Activated naive CD4-positive, alpha-beta T cell treated with anti-CD3 and anti-CD28 coated beads, Interleukin-2, amount 50 U/mL, for 16 hours (primary cell): ENCODE data around the gene RNF25.

Experiments
- DNase-seq: peaks from one replicate; pipeline ENCODE4 v3.0.0-alpha.2; 2020

Gene RNF25

GRCh38 chr2:218679119-218679518 lies 7.3 kb upstream of the RNF25 start:
- no peak for DNase-seq

DNA sequence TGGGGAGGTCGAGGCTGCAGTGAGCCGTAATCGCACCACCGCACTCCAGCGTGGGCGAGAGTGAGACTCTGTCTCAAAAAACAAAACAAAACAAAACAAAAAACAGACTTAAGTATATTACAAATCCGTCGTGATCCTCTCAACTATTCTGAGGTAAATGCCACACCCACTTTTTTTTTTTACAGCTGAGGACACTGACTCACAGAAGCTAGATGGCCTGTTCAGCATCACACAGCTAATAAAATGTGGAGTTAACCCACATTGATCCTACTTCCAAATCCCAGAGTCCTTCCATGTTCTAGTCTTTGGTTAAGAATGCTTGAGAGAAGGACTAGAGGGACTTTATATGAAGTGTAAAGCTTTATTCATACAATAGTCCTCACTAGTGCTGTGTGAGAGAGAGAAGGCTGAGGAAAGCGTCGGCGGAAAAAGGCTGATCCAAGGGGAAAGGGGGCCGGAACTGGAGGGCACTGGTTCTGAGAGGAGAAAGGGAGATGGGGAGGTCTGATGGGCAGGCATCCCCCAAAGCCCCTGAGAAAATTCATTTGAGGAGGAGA lies 627 bp downstream of the RNF25 start:
- no peak for DNase-seq

DNA sequence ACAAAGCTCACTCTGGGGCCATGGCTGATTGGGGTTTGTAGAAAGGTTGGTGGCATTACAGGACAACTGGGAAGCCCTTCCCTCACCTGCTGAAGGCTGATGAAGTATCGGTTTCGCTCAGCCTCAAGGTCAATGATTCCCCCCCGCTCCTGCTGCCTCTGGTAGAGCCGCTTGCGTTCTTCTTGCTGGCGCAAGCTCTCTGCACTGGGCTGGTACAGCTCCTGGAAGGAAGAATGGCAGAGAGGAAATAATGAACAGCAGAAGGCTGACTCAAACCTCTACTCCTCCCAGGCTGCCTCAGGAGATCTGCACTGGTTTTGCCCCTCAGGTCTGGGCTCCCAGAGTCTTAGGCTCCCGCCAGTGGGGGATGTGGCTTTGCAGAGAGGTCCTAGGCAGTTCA lies 7.1 kb downstream of the RNF25 start:
- DNase-seq: no peak

- no peak for DNase-seq
Measured at GRCh38 chr2:218663901-218664300, 7.9 kb downstream of the RNF25 start.

- no peak for DNase-seq
Measured at GRCh38 chr2:218662827-218663226, 9.0 kb downstream of the RNF25 start.

GRCh38 chr2:218662377-218662776 lies 9.4 kb downstream of the RNF25 start:
- DNase-seq: no peak

- no peak for DNase-seq
Measured at GRCh38 chr2:218659988-218660358, 11.8 kb downstream of the RNF25 start.

DNA sequence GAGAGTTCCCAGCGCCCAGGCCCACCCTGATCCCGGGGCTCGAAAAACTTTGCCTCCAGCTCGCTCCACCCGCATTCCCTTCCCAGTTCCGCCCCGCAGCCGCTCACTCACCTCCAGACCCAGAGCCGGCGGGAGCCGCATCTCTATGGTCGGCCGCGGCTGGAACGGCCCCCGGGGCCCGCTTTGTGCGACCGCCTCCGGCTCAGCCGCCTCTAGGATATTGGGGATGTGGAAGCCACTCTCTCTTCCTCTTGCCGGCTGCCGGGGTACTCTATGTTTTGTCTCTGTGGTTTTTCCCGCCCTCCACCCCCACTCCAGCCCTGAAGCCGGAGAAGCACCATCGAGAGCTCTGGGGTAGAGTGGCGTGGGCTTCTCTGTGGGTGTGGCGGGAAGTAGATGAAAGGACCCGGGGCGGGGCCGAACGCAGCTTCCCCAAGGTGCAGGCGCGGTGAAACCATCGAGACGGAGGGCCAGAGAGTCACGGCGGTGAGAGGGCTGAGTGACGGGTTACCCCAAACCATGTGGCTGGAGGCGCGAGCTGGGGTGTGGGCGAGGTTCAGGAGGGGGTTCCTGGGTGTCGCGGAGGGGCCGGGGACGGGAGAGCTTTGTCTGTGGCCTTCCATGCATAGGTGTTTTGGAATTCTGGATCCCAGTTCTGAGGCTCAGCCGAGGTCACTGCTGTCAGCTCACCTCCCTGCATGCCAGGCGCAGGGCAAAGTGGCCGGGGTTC lies 12.4 kb downstream of the RNF25 start, which contains the start of the genes BCS1L and ZNF142:
TSS of gene BCS1L (plus strand) at position 426 of the 730 bp plus-strand sequence. CDS start 1,305 bp downstream, outside the sequence.
TSS of gene ZNF142 (minus strand) at position 366 of the 730 bp plus-strand sequence. CDS start 3,194 bp downstream, outside the sequence.
- peak; percentile 98 for DNase-seq

- peak; percentile 45 for DNase-seq
Measured at GRCh38 chr2:218658671-218659257, 13.0 kb downstream of the RNF25 start.

GRCh38 chr2:218655751-218656150 lies 16.1 kb downstream of the RNF25 start:
- DNase-seq: no peak

DNA sequence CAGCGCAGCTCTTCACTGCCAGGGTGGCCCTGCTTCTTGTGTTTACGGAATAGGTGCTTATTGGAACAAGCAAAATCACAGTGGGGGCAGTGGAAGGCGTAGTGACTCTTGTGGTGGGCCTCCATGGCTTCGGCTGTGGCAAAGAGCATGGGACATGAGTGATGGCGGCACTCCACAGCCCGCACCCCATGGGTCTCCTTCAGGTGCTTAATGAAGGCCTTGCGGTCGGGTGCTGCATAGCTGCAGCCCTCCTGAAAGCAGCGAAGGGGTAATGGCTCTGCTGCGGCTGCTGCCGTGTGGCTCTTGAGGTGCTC lies 23.1 kb downstream of the RNF25 start:
- no peak for DNase-seq

GRCh38 chr2:218648088-218648786 lies 23.6 kb downstream of the RNF25 start:
- peak; percentile 52 for DNase-seq

DNA sequence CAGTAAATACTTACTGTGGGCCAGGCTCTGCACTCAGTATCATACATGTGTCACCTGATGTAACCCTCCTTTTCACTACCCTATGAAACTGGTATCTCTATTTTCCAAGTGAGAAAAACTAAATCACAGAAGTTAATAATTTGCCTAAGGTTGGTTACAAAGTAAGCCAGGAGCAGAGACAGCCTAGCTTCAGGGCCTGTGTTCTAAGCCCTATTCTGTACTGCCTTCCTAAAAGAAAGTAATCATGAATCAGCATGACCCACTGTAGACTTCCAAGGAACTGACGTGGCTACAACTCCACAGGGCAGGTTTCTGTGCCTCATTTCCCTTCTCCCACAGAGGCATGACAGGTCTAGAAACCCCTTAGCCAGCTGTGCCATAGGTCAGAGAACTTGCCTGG lies 26.7 kb downstream of the RNF25 start:
- no peak for DNase-seq

DNA sequence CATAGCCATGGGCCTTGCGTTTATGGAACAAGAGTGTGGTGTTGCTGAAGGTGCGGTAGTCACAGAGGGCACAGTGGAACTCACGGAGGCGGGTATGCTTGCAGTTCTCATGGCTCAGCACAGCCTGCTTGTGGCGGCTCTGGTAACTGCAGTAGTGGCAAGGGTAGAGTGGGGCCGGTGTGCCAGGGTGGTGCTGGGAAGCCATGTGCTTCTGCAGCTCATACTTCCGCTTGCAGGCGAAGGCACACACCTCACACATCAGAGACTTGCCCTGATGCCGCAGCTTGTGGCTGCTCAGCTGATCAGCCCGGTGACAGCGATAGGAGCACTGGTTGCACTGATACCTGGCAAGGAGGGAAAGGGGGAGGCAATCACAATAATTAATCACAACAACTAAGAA lies 27.1 kb downstream of the RNF25 start:
- no peak for DNase-seq

DNA sequence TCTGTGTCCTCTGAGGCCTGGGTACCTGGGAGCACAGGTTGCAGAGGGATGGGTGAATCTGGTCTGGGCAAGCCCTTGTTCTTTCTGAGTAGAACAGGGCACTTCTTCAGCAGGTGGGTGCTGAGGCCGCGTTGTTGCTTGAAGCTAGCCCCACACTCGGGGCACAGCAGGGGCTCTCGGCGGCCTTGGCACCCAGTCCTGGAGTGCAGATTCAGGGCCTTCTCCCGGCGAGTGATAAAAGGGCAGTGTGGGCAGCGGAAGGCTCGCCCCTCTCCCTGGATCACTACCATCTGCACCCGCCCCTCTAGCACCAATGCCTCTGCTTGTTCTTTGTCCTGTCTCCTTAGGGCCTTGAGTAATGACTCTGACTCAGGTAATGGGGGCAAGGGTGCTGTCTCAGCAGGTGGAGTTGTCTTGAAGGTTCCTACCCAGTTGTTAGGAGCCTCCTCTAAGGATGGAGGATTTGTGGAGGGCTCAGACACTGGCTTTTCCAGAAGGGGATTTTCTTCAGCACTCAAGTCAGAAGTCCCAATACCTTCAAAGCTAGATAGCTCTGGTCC lies 28.0 kb downstream of the RNF25 start:
- no peak for DNase-seq

GRCh38 chr2:218642786-218643185 lies 29.0 kb downstream of the RNF25 start:
- DNase-seq: no peak

DNA sequence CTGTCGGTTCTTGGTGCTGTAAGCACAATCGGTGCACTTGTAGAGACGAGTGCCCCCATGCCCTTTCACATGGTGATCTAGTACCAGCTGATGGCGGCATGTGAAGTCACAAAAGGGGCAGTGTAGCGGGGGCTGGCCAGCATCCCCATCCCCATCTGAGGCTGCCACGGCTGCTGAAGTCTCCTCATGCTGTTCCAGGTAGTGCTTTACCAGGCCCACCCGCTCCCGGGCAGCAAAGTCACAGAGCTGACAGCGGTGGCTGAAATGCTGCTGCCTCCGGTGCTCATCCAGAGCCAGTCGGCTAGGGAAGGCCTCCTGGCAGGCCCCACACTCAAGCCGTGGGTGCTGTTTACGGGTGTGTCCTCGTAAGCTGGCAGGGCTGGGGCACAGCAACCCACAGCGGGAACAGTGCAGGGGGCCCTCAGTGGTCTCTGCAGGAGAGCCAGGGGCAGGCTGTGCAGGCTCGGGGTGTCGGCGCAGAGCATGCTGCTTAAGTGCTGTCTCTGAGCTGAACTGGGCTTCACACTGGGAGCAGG lies 29.6 kb downstream of the RNF25 start:
- DNase-seq: no peak

GRCh38 chr2:218638372-218638771 lies 33.4 kb downstream of the RNF25 start:
- DNase-seq: no peak

DNA sequence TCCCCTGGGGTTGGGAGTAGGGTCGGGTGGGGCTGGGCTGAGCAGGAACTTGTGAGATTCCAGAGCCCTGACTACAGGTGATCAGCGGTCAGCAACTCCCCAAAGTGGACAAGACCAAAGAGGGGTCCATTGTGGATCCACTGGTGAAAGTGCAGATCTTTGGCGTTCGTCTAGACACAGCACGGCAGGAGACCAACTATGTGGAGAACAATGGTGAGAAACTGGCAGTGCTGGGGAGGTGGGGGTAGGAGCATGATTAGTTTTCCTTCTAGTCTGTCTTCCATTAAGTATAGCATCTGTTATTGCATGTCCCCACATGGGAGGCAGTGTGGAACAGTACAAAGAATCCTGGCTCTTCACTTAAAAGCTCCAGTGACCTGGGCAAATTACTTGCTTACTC lies 36.1 kb downstream of the RNF25 start:
- no peak for DNase-seq

GRCh38 chr2:218631837-218632236 lies 40.0 kb downstream of the RNF25 start:
- DNase-seq: no peak

DNA sequence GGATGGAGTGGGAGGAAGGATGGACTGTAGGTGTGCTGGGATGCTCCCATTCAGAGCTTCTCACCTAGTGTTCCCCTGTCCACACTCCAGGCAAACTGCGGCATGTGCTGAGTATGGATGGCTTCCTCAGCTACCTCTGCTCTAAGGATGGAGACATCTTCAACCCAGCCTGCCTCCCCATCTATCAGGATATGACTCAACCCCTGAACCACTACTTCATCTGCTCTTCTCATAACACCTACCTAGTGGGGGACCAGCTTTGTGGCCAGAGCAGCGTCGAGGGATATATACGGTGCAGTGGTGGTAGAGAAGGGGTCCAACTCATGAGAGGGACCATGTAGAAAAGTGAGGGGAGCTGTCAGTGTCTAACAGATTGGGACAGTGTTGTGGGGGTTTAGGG lies 43.9 kb downstream of the RNF25 start:
- no peak for DNase-seq

GRCh38 chr2:218626369-218626768 lies 45.4 kb downstream of the RNF25 start:
- DNase-seq: no peak

DNA sequence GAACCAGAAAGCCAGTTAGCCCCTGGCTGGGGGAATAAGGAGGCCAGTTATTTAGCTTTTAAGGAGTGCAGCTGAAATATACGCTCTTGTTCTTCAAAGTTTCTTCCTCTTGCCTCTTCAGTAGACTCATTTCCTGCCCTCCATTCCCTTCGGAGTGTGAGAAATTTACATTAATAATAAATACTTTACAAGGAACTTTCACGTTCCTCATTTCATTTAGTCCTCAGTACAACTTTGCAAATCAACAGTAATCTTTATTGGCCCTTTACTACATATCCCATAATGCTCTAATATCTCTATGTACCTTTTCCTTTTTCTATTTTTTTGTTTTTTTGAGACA lies 48.5 kb downstream of the RNF25 start:
- DNase-seq: no peak
